WI38 (cell line): ENCODE data around the gene C2orf72.

ENCODE experiments used
- H3K4me3 ChIP-seq: 2 replicates; pipeline ENCODE4 v1.5.1; 2011; ENCODE audit warnings: low read depth, mild to moderate bottlenecking, control low read depth, low read length
- CTCF ChIP-seq: IDR thresholded peaks from 2 replicates; pipeline ENCODE4 v1.5.1; 2012; ENCODE audit warnings: low read depth, mild to moderate bottlenecking, control low read depth, low read length

Gene C2orf72

GRCh38 chr2:231046916-231047273 is 9.6 kb downstream of the C2orf72 start:
- H3K4me3 ChIP-seq, result no peak overlapping the region
- no peak for TF ChIP-seq CTCF

GRCh38 chr2:231047274-231047922 is 10.1 kb downstream of the C2orf72 start:
- TF ChIP-seq CTCF, result no peak
- H3K4me3 ChIP-seq, result no peak overlapping the region

- H3K4me3 ChIP-seq, result no peak overlapping the region
- TF ChIP-seq CTCF, result no peak
Measured at GRCh38 chr2:231047923-231048915, 10.9 kb downstream of the C2orf72 start.

- TF ChIP-seq CTCF, result no peak
- H3K4me3 ChIP-seq, result no peak overlapping the region
Measured at GRCh38 chr2:231049286-231050017, 12.1 kb downstream of the C2orf72 start.

GRCh38 chr2:231050018-231050901 is 12.9 kb downstream of the C2orf72 start:
- H3K4me3 ChIP-seq, result no peak overlapping the region
- no peak for TF ChIP-seq CTCF

- H3K4me3 ChIP-seq, result no peak overlapping the region
- TF ChIP-seq CTCF, result no peak
Measured at GRCh38 chr2:231051116-231051515, 13.8 kb downstream of the C2orf72 start.
